Fibroblast of mammary gland (primary cell): ENCODE data around the gene HIVEP2.

ENCODE experiments used
- DNase-seq: peaks from one replicate; pipeline ENCODE4 v3.0.0-alpha.2; 2010; ENCODE audit warnings: low read depth
- H3K4me3 ChIP-seq: 2 replicates; pipeline ENCODE4 v1.5.1; 2011; ENCODE audit warnings: low read depth, mild to moderate bottlenecking, low read length, moderate library complexity; ENCODE audit not compliant: control insufficient read depth
- TF ChIP-seq, protein P1 (sequence below): conservative IDR thresholded peaks from 2 replicates; pipeline ENCODE4 v1.5.1; 2011; ENCODE audit warnings: low read depth, low read length, inconsistent platforms; ENCODE audit not compliant: control insufficient read depth, insufficient read depth

HIVEP2 gene

DNA sequence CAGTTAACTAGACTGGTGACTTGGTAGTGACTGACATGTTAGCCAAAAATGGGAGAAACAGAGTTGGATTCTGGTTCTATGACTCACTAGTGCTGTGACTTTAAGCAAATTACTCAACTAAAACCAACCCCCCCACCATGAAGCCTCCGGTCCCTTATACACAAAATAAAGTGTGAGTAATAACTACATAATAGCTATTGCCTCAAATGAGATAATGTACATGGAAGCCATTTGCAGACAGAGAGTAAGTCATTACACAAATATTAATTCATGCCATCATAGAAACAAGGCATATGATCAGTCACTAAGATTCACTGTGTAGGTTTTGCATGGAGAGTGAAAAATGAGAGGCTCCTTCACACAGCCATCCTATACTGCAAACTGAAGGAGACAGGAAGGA lies 111.9 kb downstream of the HIVEP2 start:
- TF ChIP-seq, protein P1, sequence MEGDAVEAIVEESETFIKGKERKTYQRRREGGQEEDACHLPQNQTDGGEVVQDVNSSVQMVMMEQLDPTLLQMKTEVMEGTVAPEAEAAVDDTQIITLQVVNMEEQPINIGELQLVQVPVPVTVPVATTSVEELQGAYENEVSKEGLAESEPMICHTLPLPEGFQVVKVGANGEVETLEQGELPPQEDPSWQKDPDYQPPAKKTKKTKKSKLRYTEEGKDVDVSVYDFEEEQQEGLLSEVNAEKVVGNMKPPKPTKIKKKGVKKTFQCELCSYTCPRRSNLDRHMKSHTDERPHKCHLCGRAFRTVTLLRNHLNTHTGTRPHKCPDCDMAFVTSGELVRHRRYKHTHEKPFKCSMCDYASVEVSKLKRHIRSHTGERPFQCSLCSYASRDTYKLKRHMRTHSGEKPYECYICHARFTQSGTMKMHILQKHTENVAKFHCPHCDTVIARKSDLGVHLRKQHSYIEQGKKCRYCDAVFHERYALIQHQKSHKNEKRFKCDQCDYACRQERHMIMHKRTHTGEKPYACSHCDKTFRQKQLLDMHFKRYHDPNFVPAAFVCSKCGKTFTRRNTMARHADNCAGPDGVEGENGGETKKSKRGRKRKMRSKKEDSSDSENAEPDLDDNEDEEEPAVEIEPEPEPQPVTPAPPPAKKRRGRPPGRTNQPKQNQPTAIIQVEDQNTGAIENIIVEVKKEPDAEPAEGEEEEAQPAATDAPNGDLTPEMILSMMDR = no peak
- peak; percentile 98 for DNase-seq
- no peak overlapping the region for H3K4me3 ChIP-seq

DNA sequence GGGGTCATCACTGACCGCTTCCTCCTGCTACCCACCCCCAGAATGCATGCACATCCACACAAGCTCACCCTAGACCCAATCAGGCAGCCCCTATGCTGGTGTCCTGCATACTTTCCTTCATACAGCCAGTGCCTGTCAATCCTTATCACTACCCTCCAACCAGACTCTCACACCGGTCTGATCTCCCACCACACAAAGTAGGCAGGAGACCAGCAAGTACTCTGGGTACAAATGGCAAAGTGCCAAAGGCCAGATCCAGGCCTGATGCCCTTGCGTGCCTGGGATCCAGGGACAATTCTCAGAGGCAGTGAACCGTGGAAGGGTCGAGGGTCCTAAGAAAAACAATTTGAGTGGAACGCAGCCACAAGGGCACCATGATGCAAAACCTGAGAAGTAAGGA lies 114.2 kb downstream of the HIVEP2 start:
- TF ChIP-seq, protein P1 = no peak
- DNase-seq = no peak
- H3K4me3 ChIP-seq = no peak overlapping the region

DNA sequence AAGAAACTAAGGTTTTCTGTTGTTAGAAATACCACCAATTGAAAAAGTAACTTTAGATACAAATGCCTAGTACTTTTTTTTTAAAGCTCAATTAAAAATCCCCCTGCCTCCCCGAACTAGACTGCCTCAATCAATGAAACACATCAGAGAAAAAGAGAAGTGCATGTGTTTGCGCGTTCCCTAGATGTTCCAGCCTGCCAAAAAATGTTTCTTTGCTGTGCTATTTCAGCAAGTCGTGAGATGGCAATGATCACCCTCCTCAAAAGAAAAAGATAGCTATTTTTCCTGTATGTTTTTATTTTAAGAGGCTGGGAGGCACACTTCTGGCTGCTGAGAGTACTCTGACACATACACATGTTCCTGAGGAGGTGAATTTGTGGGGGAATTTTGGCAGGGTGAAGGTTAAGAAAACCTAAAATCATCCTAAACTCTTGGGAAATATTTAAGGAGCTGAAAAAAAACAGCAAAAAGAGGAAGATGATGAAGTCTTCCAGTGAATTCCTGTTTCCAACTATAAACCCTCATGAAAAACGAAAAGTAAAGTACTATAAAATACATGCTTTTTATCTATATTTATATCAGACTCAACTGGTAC lies 114.8 kb downstream of the HIVEP2 start:
- peak; percentile 44 for DNase-seq
- TF ChIP-seq, protein P1 = no peak
- H3K4me3 ChIP-seq = no peak overlapping the region

DNA sequence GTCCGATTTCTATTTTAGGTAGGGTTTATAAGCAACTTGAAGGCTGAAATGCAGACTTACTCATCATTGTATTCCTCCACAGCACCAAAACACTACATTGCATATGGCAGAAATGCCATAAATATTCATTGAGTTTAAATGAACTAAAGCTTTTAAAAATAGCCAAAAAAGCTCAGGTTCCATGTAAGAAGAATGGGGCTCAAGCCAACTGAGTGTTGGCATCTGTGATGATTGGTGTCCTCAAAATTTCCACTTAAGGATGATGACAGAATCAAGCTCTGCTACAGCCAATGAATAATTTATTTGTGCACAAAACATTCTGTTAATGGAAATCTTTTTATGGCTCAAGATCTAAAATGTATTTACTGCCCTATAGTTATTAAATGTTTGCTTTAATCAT lies 115.4 kb downstream of the HIVEP2 start:
- H3K4me3 ChIP-seq = no peak overlapping the region
- DNase-seq = no peak
- TF ChIP-seq, protein P1 = no peak

DNA sequence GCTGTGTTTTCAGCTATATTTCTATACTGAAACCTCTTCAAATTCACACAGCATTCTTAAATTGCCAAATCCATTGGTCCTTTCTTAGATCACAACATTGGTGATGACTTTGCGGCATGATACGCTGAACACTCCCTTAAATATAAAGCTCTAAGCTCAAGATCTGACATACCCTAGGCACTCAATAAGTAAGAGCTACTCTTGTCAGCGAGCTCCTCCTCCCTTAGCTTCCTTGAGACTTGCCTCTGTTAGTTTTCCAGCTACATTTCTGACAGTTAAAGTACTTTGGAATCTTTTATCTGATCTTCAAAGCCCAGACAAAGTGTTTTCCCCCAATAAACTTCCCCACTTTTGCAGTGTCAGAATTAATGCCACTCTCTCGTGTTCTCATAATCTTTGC lies 117.0 kb downstream of the HIVEP2 start:
- H3K4me3 ChIP-seq = no peak overlapping the region
- TF ChIP-seq, protein P1 = no peak
- DNase-seq = no peak

DNA sequence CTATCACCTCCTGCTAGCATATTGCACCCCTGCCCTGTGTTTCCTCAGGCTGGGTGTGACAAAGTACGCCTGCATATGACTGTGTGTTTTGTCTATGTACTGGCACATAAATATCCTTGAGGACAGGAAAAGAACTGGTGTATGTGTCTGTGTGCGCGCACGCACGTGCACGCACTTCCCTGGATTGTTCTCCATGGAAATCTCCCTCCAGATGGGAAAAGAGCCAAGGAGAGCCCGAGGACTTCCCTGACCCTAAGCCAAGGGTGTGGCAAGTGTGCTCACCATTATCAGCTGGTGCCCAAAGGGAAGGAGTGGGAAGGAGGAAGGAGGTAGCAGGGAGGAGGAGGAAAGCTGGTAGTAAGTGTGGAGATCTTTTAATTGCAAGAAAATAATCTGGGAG lies 117.6 kb downstream of the HIVEP2 start:
- DNase-seq = no peak
- TF ChIP-seq, protein P1 = no peak
- H3K4me3 ChIP-seq = no peak overlapping the region

DNA sequence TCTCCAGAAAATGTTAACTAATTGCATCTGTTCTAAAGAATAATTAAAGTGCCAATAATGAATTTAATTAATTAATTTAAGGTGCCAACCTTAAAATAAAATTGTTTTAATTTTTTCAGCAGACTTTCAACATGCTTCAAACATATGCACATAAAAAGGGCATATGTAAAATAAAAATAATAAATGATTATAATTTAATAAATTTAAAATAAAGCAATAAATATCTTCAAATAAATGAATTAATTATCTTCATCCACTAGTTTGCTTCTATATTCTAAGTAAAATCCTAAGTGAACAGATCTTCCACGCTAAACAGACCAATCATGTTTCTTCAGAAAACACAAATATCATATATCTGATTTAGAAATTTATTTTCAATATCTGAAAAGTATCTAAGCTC lies 119.2 kb downstream of the HIVEP2 start:
- H3K4me3 ChIP-seq = no peak overlapping the region
- TF ChIP-seq, protein P1 = no peak
- DNase-seq = no peak
